ENCODE results near the gene PDE6G. TPM values are rescaled to one million over a fixed set of nuclear protein-coding genes. Genes with fewer than 3 reads are reported as not detected.
A peak's percentile ranks its signal among the peaks of the same experiment; 100 is the strongest.
"Not testable (repeated sequence)": the region's sequence is repeated elsewhere in the genome, so short reads cannot be mapped to it uniquely, and the experiment has no call there.

Gene PDE6G
- total RNA-seq, 1 experiment from 2014 or later: 22.7 TPM

DNA sequence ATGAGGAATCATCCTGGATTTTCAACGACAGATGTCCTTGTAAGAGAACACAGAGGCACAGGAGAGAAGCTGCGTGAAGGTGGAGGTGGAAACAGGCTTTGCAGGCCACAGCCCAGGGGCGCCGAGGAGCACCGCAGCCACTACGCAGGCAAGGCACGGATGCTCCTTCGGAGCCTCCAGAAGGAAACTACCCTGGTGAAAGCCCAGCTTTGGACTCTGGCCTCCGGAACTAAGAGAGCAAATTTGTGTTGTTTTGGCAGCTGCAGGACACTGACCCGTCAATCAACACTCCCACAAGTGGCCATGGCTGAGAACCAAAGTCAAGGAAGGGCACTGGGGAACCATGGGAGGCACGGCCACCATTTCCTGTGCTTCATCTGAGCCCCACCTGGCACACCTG, 23.8 kb upstream of the PDE6G start:
- no peaks in the 10 kb centered on the region for H3K27me3 ChIP-seq (ENCODE audit: control insufficient read depth, insufficient read depth, low read length)

DNA sequence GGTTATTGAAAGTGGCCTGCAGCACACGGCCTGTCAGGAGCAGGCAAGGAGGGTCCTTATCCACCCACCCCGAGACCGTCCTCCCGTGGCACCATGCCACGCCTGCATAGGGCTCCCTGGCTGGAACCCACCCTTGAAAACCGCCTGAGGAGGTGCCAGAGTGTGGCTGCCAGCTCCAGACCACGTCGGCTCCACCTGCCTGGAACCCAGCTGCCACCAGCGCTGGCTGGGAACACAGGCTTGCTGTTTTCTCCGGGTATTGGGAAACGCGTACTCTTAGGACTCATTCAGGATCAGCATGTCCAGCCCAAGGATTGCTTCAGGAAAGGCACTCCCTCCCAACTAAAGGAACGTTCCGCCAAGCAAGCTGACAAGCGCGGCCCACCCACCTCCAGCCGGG, 20.6 kb upstream of the PDE6G start:
- Histone ChIP-seq H3K4me3 (ENCODE audit: insufficient read depth, low read depth, low read length) (no peak overlapping the region), H3K27me3 (ENCODE audit: control insufficient read depth, insufficient read depth, low read length) (no peaks in the 10 kb centered on the region), H3K36me3 (replicated peaks; ENCODE audit: control insufficient read depth, insufficient read depth, low read length) (peaks cover 14% of the 10 kb centered on the region)
- peak; percentile 45 for DNase-seq

More for the DNA sequence above, 23.8 kb upstream of the PDE6G start:
- Histone ChIP-seq H3K4me3 (ENCODE audit: insufficient read depth, low read depth, low read length) (no peak overlapping the region), H3K36me3 (replicated peaks; ENCODE audit: control insufficient read depth, insufficient read depth, low read length) (peaks cover 2% of the 10 kb centered on the region)
- DNase-seq: peak; percentile 36

DNA sequence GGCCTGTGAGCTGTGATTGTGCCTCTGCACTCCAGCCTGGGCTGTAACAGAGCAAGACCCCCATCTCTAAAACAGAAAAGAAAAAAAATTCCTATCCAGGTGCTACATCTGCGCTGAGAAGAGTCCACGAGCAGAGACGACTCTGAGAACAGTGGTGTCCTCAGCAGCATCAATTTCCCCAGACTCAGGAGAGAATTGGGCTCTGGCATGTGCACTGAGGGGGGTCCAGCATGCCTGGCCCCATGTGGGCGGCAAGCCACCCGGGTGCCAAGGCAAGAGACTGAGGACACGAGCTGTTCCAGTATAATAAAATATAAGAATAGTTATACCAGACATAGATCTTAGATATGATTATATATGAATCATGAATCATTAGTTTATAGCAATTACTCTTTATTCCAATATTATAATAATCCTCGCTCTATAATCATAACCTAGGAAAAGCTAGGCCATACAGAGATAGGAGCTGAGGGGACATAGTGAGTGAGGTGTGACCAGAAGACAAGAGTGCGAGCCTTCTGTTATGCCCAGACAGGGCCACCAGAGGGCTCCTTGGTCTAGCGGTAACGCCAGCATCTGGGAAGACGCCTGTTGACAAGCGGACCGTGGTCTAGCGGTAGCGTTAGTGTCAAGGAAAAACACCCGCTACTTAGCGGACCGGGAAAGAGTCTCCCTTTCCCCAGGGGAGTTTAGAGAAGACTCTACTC, 19.3 kb upstream of the PDE6G start:
- H3K27me3 ChIP-seq (ENCODE audit: control insufficient read depth, insufficient read depth, low read length); H3K4me3 ChIP-seq (ENCODE audit: insufficient read depth, low read depth, low read length): not testable (repeated sequence)
- H3K36me3 ChIP-seq (replicated peaks; ENCODE audit: control insufficient read depth, insufficient read depth, low read length): peaks cover 21% of the 10 kb centered on the region
- peak; percentile 37 for DNase-seq

DNA sequence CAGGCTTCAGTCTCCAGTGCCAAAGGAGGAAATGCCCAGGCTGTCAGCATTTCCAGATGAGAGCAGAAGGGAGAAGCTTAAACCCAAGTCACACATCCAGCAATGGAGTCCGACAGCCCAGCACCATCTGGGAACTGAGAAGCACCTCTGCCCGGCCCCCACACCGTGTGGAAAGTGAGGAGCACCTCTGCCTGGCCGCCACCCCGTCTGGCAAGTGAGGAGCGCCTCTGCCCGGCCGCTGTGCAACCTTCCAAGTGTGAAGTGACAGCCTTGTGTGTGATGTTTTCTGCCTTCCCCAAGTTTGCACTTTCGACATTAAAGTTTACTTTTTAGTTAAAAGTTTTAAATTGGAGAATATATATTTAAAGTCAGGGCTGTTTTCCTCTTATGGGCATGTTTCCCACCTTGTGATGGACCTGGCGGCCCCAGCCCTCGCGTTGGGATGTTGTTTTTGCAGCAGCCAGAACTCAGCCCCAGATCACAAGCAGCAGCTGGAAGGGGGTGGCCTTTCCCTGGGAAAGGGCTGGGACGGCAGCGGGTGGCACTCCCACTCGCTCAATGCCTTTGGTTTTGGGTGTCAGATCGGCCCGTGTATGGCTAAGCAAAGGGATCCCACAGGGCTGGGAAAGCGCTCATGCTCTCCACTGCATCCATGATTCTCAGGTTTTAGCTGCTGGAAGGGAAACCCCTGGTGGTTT, 17.4 kb upstream of the PDE6G start:
- H3K27me3 ChIP-seq (ENCODE audit: control insufficient read depth, insufficient read depth, low read length): no peaks in the 10 kb centered on the region

DNA sequence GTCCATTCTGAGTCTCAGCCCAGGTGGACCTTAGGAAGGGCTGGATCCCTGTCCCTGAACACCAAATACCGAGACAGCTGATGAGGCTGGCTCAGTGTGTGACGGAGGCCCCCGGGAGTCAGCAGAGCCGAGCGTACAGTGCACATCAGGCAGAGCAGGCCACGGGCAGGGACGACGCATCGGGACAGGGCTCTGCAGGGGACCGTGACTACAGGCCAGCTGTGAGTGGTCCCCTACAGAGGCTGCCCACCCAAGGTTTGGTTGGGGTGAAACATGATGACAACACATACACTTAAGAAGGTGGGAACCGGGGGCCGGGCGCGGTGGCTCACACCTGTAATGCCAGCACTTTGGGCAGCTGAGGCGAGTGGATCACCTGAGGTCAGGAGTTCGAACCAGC, 16.6 kb upstream of the PDE6G start:
- no peak for DNase-seq
- H3K27me3 ChIP-seq (ENCODE audit: control insufficient read depth, insufficient read depth, low read length): no peaks in the 10 kb centered on the region
- H3K36me3 ChIP-seq (replicated peaks; ENCODE audit: control insufficient read depth, insufficient read depth, low read length): peaks cover 40% of the 10 kb centered on the region
- H3K4me3 ChIP-seq (ENCODE audit: insufficient read depth, low read depth, low read length): no peak overlapping the region

More for the DNA sequence above, 17.4 kb upstream of the PDE6G start:
- Histone ChIP-seq H3K36me3 (replicated peaks; ENCODE audit: control insufficient read depth, insufficient read depth, low read length) (peaks cover 35% of the 10 kb centered on the region), H3K4me3 (ENCODE audit: insufficient read depth, low read depth, low read length) (no peak overlapping the region)
- peak; percentile 32 for DNase-seq

DNA sequence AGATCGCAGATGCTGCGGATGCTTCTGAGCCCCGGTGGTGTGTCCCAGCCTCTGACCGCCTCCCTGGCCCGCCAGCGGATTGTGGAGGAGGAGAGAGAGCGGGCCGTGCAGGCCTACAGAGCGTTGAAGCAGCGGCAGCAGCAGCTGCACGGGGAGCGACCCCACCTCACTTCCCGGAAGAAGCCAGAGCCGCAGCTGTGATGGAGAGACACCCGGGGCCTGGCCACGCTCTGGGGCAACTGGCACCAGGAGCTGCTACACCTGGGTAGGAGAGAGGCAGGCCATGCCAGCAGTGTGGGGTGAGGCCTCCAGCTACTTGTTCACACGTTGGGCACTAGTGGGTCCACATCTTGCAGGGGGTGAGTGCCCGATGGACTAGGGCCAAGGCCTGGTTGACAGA, 16.2 kb upstream of the PDE6G start:
- DNase-seq: peak; percentile 19
- H3K27me3 ChIP-seq (ENCODE audit: control insufficient read depth, insufficient read depth, low read length): no peaks in the 10 kb centered on the region
- no peak overlapping the region for H3K4me3 ChIP-seq (ENCODE audit: insufficient read depth, low read depth, low read length)
- H3K36me3 ChIP-seq (replicated peaks; ENCODE audit: control insufficient read depth, insufficient read depth, low read length): peaks cover 40% of the 10 kb centered on the region

DNA sequence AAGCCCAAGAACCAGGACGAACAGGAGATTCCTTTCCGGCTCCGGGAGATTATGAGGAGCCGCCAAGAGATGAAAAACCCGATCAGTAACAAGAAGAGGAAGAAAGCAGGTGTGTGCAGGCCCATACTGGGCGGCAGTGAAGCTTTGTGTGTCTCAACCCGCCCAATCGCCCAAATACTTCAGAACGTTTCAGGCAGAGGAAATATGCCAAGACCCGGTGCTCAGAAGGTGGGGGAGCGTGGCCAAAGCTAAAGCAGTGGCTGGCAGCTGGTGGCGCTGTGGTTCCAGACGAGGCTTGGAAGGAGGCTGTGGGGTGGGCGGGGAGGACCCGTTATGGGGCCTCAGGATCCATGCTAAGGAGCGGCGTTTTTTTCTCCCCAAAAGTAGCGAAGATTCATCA, 11.4 kb upstream of the PDE6G start:
- Histone ChIP-seq H3K4me3 (ENCODE audit: insufficient read depth, low read depth, low read length) (no peak overlapping the region), H3K27me3 (ENCODE audit: control insufficient read depth, insufficient read depth, low read length) (no peaks in the 10 kb centered on the region), H3K36me3 (replicated peaks; ENCODE audit: control insufficient read depth, insufficient read depth, low read length) (peaks cover 37% of the 10 kb centered on the region)
- DNase-seq: peak; percentile 75

DNA sequence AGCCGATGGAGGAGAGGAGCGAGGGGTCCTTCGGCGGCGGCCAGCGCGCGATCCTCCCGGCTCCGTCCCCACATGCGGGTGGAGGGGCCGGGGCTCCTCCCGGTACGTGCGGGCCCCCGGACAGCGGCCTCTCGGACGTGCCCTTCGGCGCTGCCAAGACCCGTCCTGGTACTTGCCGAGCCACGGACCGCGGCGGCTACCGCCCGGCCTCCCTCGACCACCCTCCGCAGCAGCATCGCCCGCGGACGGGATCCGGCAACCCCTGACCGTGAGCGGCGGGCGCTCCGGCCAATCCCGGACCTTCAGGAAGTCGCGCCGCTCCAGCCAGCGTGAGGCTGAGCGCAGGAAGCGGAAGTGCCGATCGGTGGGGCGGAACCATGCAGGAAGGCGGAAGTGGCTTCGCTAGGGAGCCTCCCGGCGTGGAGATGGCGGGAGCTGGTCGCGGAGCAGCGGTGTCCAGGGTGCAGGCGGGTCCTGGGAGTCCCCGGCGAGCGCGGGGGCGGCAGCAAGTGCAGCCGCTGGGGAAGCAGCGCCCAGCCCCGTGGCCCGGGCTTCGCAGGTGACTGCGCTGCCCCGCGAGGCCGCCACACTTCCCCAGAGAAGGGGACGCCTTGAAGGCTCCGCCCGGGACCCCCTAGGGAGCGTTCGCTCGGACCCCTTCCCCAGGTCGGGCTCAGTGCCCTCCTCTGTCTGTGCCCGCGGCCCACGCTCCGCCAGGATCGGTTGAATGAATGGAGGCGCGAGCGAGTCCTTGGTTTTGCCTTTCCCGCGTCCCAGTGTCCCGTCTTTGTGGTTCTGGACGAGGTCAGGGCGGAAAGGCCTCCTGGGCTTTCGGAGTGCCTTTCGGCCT, 10.2 kb upstream of the PDE6G start, which contains the start of the genes CCDC137 and OXLD1:
CCDC137 (plus strand) TSS at position 396 of the 850 bp plus-strand sequence; CDS start at position 426, 30 bp downstream.
OXLD1 (minus strand) TSS at position 264 of the 850 bp plus-strand sequence; CDS start at position 236, 28 bp downstream.
- DNase-seq: peak; percentile 100
- peaks cover 26% of the 10 kb centered on the region for H3K36me3 ChIP-seq (replicated peaks; ENCODE audit: control insufficient read depth, insufficient read depth, low read length)
- H3K4me3 ChIP-seq (ENCODE audit: insufficient read depth, low read depth, low read length): peak within 1 kb of the TSS; percentile 97
- H3K27me3 ChIP-seq (ENCODE audit: control insufficient read depth, insufficient read depth, low read length): no peaks in the 10 kb centered on the region

DNA sequence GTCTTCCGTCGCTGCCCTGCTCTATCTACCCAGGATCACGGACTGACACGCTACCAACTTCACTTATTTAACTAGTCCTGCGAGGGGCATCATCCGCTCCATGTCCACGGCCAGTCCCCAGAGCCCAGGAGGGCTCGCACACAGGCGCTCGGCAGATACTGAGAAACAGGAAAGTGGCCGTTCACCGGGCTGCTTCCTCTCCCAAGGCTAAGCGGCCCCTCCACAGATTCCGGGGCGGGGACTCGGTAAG, 9.7 kb upstream of the PDE6G start:
- Histone ChIP-seq H3K27me3 (ENCODE audit: control insufficient read depth, insufficient read depth, low read length) (no peaks in the 10 kb centered on the region), H3K4me3 (ENCODE audit: insufficient read depth, low read depth, low read length) (peak overlapping the region; percentile 97)
- no peak for DNase-seq

DNA sequence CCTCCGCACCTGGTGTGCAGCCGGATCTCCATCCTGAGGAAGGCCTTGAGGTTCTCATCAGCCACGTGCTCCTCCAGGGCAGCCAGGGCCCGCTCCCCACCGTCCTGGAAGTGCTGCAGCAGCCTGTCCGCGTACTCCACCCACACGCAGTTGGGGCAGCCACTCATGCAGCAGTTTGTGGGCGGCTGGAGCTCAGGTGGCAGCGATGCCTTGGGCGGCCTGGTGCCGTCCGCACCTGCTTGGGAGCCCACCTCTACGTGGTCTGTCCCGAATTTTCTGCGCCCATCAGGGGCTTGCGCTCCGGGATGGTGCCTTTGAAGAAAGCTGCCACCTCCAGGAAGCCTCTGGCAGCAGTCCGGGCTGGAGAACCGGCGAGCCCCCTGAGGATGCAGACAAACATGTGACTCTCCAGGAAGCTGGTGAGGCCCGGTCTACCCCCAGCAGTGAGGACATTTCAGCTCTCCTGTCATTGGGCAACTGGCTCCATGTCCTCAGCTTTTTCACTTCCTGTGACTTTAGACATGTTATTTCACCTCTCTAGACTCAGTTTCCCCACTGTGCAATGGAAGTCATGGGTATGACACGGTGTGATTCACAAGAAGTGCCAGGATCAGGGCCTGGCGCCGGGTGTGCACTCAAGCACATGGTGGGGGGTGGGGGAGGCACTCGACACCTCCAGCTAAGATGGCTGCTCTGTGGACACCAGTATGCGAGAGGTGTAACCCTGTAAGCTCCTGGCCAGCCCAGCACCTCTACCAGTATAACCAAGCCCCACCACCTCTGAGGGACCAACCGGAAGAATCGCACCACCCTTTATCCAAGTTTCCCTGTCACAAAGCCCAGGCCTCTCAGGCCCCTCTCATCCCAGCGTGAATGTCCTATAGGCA, 9.1 kb upstream of the PDE6G start:
- Histone ChIP-seq H3K27me3 (ENCODE audit: control insufficient read depth, insufficient read depth, low read length) (no peaks in the 10 kb centered on the region), H3K4me3 (ENCODE audit: insufficient read depth, low read depth, low read length) (peak overlapping the region; percentile 97), H3K36me3 (replicated peaks; ENCODE audit: control insufficient read depth, insufficient read depth, low read length) (peaks cover 18% of the 10 kb centered on the region)
- peak; percentile 69 for DNase-seq

More for the DNA sequence above, 9.7 kb upstream of the PDE6G start:
- H3K36me3 ChIP-seq (replicated peaks; ENCODE audit: control insufficient read depth, insufficient read depth, low read length): peaks cover 20% of the 10 kb centered on the region

DNA sequence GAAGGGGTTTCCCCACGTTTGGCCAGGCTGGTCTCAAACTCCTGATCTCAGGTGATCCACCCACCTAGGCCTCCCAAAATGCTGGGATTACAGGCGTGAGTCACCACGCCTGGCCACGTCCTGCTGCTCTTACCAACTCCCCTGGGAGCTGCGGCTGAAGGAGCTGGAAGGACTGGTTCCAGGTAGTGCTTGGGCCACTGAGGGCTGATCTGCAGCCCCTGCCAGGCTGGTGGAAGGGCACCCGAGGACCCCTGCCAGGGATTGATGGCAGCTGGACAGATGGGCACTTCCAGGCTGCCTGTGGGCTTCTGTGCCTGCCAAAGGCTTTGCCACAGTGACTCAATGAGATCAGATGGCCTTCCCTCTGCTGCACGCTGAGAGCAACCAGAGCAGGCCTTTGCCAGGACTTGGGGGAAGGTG, 7.7 kb upstream of the PDE6G start:
- peaks cover 8% of the 10 kb centered on the region for H3K36me3 ChIP-seq (replicated peaks; ENCODE audit: control insufficient read depth, insufficient read depth, low read length)

DNA sequence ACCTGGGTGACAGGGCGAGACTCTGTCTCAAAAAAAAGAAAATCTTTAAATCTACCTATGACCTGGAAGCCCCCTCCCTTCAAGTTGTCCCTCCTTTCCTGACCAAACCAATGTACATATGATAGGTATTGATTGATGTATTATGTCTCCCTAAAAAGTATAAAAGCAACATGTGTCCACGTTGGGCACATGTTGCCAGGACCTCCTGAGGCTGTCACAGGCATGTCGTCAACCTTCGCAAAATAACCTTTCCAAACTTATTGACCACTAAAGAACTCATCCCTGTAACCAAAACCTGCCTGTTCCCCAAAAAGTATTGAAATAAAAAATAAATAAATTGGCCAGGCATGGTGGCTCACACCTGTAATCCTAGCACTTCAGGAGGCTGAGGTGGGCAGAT, 5.7 kb upstream of the PDE6G start:
- DNase-seq: no peak
- no peaks in the 10 kb centered on the region for H3K27me3 ChIP-seq (ENCODE audit: control insufficient read depth, insufficient read depth, low read length)
- peaks cover 2% of the 10 kb centered on the region for H3K36me3 ChIP-seq (replicated peaks; ENCODE audit: control insufficient read depth, insufficient read depth, low read length)
- no peak overlapping the region for H3K4me3 ChIP-seq (ENCODE audit: insufficient read depth, low read depth, low read length)

More for the DNA sequence above, 7.7 kb upstream of the PDE6G start:
- DNase-seq: no peak
- Histone ChIP-seq H3K4me3 (ENCODE audit: insufficient read depth, low read depth, low read length) (no peak overlapping the region), H3K27me3 (ENCODE audit: control insufficient read depth, insufficient read depth, low read length) (no peaks in the 10 kb centered on the region)

DNA sequence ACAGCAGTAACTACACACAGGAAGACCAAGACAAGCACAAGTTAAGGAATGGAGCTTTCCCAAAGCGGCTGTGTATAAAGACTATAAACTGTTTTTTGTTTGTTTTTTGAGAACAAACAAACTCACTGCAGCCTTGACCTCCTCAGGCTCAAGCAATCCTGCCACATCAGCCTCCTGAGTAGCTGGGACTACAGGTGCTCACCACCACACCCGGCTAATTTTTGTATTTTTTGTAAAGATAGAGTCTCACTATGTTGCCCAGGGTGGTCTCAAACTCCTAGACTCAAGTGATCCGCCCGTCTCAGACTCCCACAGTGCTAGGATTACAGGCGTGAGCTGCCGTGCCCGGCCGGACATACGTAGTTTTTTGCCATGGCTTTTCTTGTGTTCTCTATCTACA, 4.1 kb upstream of the PDE6G start:
- H3K4me3 ChIP-seq (ENCODE audit: insufficient read depth, low read depth, low read length): no peak overlapping the region
- no peak for DNase-seq
- H3K27me3 ChIP-seq (ENCODE audit: control insufficient read depth, insufficient read depth, low read length): no peaks in the 10 kb centered on the region
- H3K36me3 ChIP-seq (replicated peaks; ENCODE audit: control insufficient read depth, insufficient read depth, low read length): peaks cover 2% of the 10 kb centered on the region

DNA sequence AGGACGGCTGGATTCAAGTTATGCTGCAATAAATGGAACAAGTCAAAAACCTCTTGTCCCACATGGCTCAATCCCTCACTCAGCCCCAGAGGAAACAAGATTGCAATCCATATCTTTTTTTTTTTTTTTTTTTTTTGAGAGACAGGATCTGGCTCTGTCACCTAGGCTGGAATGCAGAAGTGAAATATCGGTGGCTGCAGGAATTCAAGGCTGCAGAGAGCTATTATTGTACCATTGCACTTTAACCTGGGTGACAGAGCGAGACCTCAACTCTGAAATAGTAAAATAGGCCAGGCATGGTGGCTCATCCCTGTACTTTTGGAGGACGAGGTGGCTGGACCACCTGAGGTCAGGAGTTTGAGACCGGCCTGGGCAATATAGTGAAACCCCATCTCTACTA, 2.7 kb upstream of the PDE6G start:
- no peak for DNase-seq

More for the DNA sequence above, 2.7 kb upstream of the PDE6G start:
- no peak overlapping the region for H3K4me3 ChIP-seq (ENCODE audit: insufficient read depth, low read depth, low read length)
- H3K36me3 ChIP-seq (replicated peaks; ENCODE audit: control insufficient read depth, insufficient read depth, low read length): no peaks in the 10 kb centered on the region
- H3K27me3 ChIP-seq (ENCODE audit: control insufficient read depth, insufficient read depth, low read length): no peaks in the 10 kb centered on the region

Data from H7 (cell line).